GM23338 (cell line): ENCODE data around the gene ATXN3. TPM values are rescaled to one million over a fixed set of nuclear protein-coding genes. Genes with fewer than 3 reads are reported as not detected.

ENCODE experiments used
- ATAC-seq: fragments of 200-7000 bp; cut with Tn5 transposase; 3 replicates; pipeline ENCODE4 v1.9.1; 2020
- DNase-seq: peaks from one replicate; pipeline ENCODE4 v3.0.0-alpha.2; 2015; ENCODE audit warnings: low spot score
- H2AFZ ChIP-seq: fragments of 200-600 bp; sonication (generic); 2 replicates; pipeline ENCODE4 v1.8.0; 2016; ENCODE audit warnings: antibody characterized with exemption, mild to moderate bottlenecking, moderate library complexity
- H3F3A ChIP-seq: fragments of 200-600 bp; sonication (generic); replicated peaks from 2 replicates; pipeline ENCODE4 v1.8.0; 2017; ENCODE audit warnings: antibody characterized with exemption, mixed run types, low read depth
- H3K27ac ChIP-seq: fragments of 200-600 bp; sonication (generic); 2 replicates; pipeline ENCODE4 v1.6.1; 2016; ENCODE audit warnings: low read depth
- H3K27me3 ChIP-seq: fragments of 200-600 bp; sonication (generic); 2 replicates; pipeline ENCODE4 v1.8.0; 2016; ENCODE audit warnings: mild to moderate bottlenecking, mixed run types, moderate library complexity; ENCODE audit not compliant: insufficient read depth
- H3K36me3 ChIP-seq: fragments of 200-600 bp; sonication (generic); 2 replicates; pipeline ENCODE4 v1.8.0; 2016; ENCODE audit warnings: mild to moderate bottlenecking; ENCODE audit not compliant: insufficient read depth
- H3K4me1 ChIP-seq: fragments of 200-600 bp; sonication (generic); 2 replicates; pipeline ENCODE4 v1.8.0; 2016; ENCODE audit warnings: mild to moderate bottlenecking, moderate library complexity; ENCODE audit not compliant: insufficient read depth
- H3K4me2 ChIP-seq: fragments of 200-600 bp; sonication (generic); 2 replicates; pipeline ENCODE4 v1.7.1; 2017; ENCODE audit warnings: mixed run types
- H3K4me3 ChIP-seq: fragments of 200-600 bp; sonication (generic); 2 replicates; pipeline ENCODE4 v1.6.1; 2016; ENCODE audit warnings: mixed run types
- H3K79me2 ChIP-seq: fragments of 200-600 bp; sonication (generic); replicated peaks from 2 replicates; pipeline ENCODE4 v1.8.0; 2017; ENCODE audit warnings: mild to moderate bottlenecking; ENCODE audit not compliant: insufficient read depth
- H3K9me2 ChIP-seq: fragments of 200-600 bp; sonication (generic); 2 replicates; pipeline ENCODE4 v1.8.0; 2017; ENCODE audit not compliant: insufficient read depth
- H4K20me1 ChIP-seq: fragments of 200-600 bp; sonication (generic); replicated peaks from 2 replicates; pipeline ENCODE4 v1.8.0; 2017; ENCODE audit warnings: mild to moderate bottlenecking; ENCODE audit not compliant: insufficient read depth
- H3K27ac Mint-ChIP-seq: 2 replicates; pipeline ENCODE4 v1.8.0; 2020; ENCODE audit warnings: inconsistent platforms, mild to moderate bottlenecking, moderate library complexity, mixed read lengths
- H3K27me3 Mint-ChIP-seq: 3 replicates; pipeline ENCODE4 v1.8.0; 2022; ENCODE audit warnings: low read depth, mild to moderate bottlenecking, moderate library complexity, mixed read lengths, inconsistent platforms; ENCODE audit not compliant: insufficient read depth, poor library complexity
- H3K36me3 Mint-ChIP-seq: 3 replicates; pipeline ENCODE4 v1.8.0; 2021; ENCODE audit warnings: low read depth, mild to moderate bottlenecking, inconsistent platforms, moderate library complexity, mixed read lengths
- H3K4me1 Mint-ChIP-seq: 3 replicates; pipeline ENCODE4 v1.8.0; 2020; ENCODE audit warnings: mild to moderate bottlenecking, inconsistent platforms, mixed read lengths
- H3K4me3 Mint-ChIP-seq: 3 replicates; pipeline ENCODE4 v1.8.0; 2021; ENCODE audit warnings: moderate library complexity, mild to moderate bottlenecking, inconsistent platforms, mixed read lengths
- H3K9me3 Mint-ChIP-seq: 3 replicates; pipeline ENCODE4 v1.8.0; 2020; ENCODE audit warnings: moderate library complexity, mild to moderate bottlenecking, inconsistent platforms, mixed read lengths
- CREB1 ChIP-seq: fragments of 250-450 bp; sonication (Bioruptor Pico); IDR thresholded peaks from 2 replicates; pipeline ENCODE4 v1.5.0; 2020; ENCODE audit warnings: low read depth, mild to moderate bottlenecking, moderate library complexity
- CTCF ChIP-seq, 2 experiments: fragments of 200-600 bp in 1 of 2; sonication (generic) in 1 of 2; conservative IDR thresholded peaks; 2 replicates each; pipeline versions ENCODE4 v1.5.1 to v1.6.1; 2016 to 2017; ENCODE audit warnings: antibody characterized with exemption in 2 of 2, low read depth in 2 of 2, mild to moderate bottlenecking in 2 of 2, moderate library complexity in 1 of 2
- ETS1 ChIP-seq: IDR thresholded peaks from 2 replicates; pipeline ENCODE4 v1.6.1; 2016; ENCODE audit warnings: antibody characterized with exemption
- EZH2 ChIP-seq: fragments of 200-600 bp; sonication (generic); IDR thresholded peaks from one replicate; pipeline ENCODE4 v1.8.0; 2017; ENCODE audit warnings: antibody characterized with exemption, mild to moderate bottlenecking, low read depth; ENCODE audit not compliant: unreplicated experiment
- EZH2phosphoT487 ChIP-seq: fragments of 200-600 bp; sonication (generic); IDR thresholded peaks from one replicate; pipeline ENCODE4 v1.8.1; 2018; ENCODE audit warnings: antibody characterized with exemption; ENCODE audit not compliant: unreplicated experiment
- JUNB ChIP-seq: IDR thresholded peaks from one replicate; pipeline ENCODE4 v1.6.1; 2016; ENCODE audit warnings: antibody characterized with exemption; ENCODE audit not compliant: unreplicated experiment
- NANOG ChIP-seq: IDR thresholded peaks from 2 replicates; pipeline ENCODE4 v1.6.1; 2016; ENCODE audit warnings: antibody characterized with exemption, borderline replicate concordance
- POLR2AphosphoS5 ChIP-seq: IDR thresholded peaks from 2 replicates; pipeline ENCODE4 v1.6.1; 2016; ENCODE audit warnings: antibody characterized with exemption, low read depth
- REST ChIP-seq: IDR thresholded peaks from one replicate; pipeline ENCODE4 v1.6.1; 2018; ENCODE audit warnings: antibody characterized with exemption; ENCODE audit not compliant: unreplicated experiment
- STAT1 ChIP-seq: IDR thresholded peaks from one replicate; pipeline ENCODE4 v1.6.1; 2016; ENCODE audit warnings: antibody characterized with exemption; ENCODE audit not compliant: unreplicated experiment
- ZNF114 ChIP-seq: fragments of 250-450 bp; sonication (Bioruptor Pico); IDR thresholded peaks from 2 replicates; pipeline ENCODE4 v1.5.0; 2020; ENCODE audit warnings: mild to moderate bottlenecking, moderate library complexity
- polyA plus RNA-seq: library from polyadenylated mRNA; unstranded; fragments of >200 nt; fragmentation: Nextera tagmentation; extraction: Ambion mirVana; gene quantifications from 2 replicates; pipeline ENCODE4 v1.2.1, GENCODE V29; 2016
- total RNA-seq: library from RNA; depleted of rRNA; stranded (reverse); fragments of >200 nt; shearing (Covaris generic); gene quantifications from 2 replicates; pipeline ENCODE4 v1.2.3, GENCODE V29; 2014

ATXN3 gene
- total and polyA plus RNA-seq, 2 experiments from 2014 or later: 39.5 to 66.7 TPM

DNA sequence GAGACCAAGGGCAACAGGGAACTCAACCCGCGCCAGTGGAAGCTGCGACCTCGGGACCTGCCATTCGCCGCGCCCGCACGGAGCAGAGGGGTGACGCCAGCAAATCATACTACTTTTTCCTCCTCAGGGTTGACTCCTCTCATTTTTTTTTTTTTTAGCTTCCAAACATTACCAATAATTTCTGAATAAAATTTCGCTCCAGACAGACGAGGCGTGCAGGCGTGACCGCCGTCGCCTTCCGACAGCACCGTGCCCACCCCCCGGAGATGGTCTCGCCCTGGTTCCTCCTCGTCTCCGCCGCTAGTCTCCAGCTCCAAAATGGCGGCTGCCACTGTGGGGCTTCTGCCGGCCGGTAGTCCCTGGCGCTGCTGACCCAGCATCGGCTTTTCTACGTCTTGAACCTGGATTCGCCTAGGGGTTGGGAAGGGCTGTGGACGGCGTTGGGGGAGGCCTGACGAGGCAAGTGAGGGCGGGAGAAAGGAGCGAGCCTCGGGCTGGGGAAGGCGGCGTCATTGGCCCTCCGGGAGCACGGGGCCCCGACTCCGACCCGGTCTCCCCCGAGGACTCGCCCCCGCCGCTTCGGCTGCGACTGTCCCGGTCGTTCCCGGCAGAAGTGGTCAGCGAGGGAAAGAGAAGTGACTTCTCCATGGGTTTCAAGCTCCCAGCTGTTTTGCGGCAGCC is 15.4 kb upstream of the ATXN3 start, which contains the start of the genes CPSF2 and NDUFB1:
CPSF2 (plus strand) TSS at position 300 of the 681 bp plus-strand sequence. CDS start 9,016 bp downstream, outside the sequence.
NDUFB1 (minus strand) TSS at position 37 of the 681 bp plus-strand sequence. CDS start 4,069 bp downstream, outside the sequence.
- Histone ChIP-seq H3K79me2 (peaks cover 58% of the 10 kb centered on the region), H3K27ac (peak within 1 kb of the TSS; percentile 99), H3K4me2 (peak within 1 kb of the TSS; percentile 89), H3K9me2 (no peaks in the 10 kb centered on the region), H3K27me3 (no peaks in the 10 kb centered on the region), H3K4me3 (peak within 1 kb of the TSS; percentile 99), H3K4me1 (peaks cover 21% of the 10 kb centered on the region), H3K36me3 (peaks cover 24% of the 10 kb centered on the region), H3F3A (no peaks in the 10 kb centered on the region), H2AFZ (peak within 1 kb of the TSS; percentile 98), H4K20me1 (peaks cover 9% of the 10 kb centered on the region; the same call in 1 of the 2 replicates)
- Mint-ChIP-seq H3K4me3 (peak within 1 kb of the TSS; percentile 95), H3K9me3 (no peaks in the 10 kb centered on the region), H3K36me3 (peaks cover 56% of the 10 kb centered on the region), H3K27me3 (peaks cover 15% of the 10 kb centered on the region), H3K4me1 (peaks cover 14% of the 10 kb centered on the region; the same call in 2 of the 3 replicates), H3K27ac (peak within 1 kb of the TSS; percentile 100)
- DNase-seq (peak; percentile 88), ATAC-seq (peak; percentile 92)
- TF ChIP-seq EZH2phosphoT487 (no peak), EZH2 (no peak), ZNF114 (CRISPR knock-in tag) (no peak), POLR2AphosphoS5 (peak; percentile 83), JUNB (no peak), CREB1 (0 out of 2 replicates have a peak, but pooled peaks have one; percentile 18), NANOG (no peak)

DNA sequence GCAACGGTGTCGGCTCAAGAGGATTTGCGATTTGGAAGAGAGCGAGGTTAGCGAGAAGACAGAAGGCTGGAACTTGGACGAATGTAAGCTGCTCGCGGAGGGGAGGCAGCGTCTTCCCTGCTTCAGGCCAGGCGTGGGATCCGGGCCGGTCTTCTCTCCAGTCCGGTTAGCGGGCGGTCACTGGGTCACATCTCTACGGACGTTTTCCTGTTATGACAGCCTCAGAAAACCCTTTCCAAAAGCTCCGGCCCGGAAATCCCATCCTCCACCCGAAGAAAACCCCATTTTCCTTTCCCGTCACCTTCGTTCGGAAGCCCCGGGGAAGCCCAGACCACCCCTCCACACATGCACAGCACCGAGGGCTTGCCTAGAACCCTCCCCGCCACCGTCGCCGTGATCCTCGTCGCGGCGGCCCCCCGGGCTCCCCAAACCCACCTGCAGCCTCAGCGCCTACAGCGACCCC is 14.9 kb upstream of the ATXN3 start:
- Histone ChIP-seq H3K4me1 (peaks cover 21% of the 10 kb centered on the region), H4K20me1 (peaks cover 3% of the 10 kb centered on the region; the same call in 1 of the 2 replicates), H3K79me2 (peaks cover 55% of the 10 kb centered on the region), H3F3A (no peaks in the 10 kb centered on the region), H2AFZ (peak overlapping the region; percentile 98), H3K4me2 (peak overlapping the region; percentile 89), H3K27me3 (no peaks in the 10 kb centered on the region), H3K27ac (peak overlapping the region; percentile 99), H3K4me3 (peak overlapping the region; percentile 99), H3K9me2 (no peaks in the 10 kb centered on the region), H3K36me3 (peaks cover 20% of the 10 kb centered on the region)
- TF ChIP-seq ZNF114 (CRISPR knock-in tag): no peak
- no peak for TF ChIP-seq REST
- TF ChIP-seq CREB1: no peak
- no peak for TF ChIP-seq ETS1
- TF ChIP-seq STAT1: no peak
- peak; percentile 92 for TF ChIP-seq POLR2AphosphoS5
- TF ChIP-seq EZH2phosphoT487: no peak
- TF ChIP-seq NANOG: no peak
- no peak for TF ChIP-seq CTCF (conservative IDR thresholded peaks at IDR 0.05; ENCODE audit: low read depth in 2 of 2)
- Mint-ChIP-seq H3K27ac (peak overlapping the region; percentile 100), H3K4me1 (peaks cover 14% of the 10 kb centered on the region; the same call in 2 of the 3 replicates), H3K36me3 (peaks cover 57% of the 10 kb centered on the region), H3K9me3 (no peaks in the 10 kb centered on the region), H3K27me3 (peaks cover 15% of the 10 kb centered on the region), H3K4me3 (peak overlapping the region; percentile 95)
- DNase-seq (peak; percentile 56), ATAC-seq (peak; percentile 15)
